Omental fat pad (tissue), 4 donors: Measurements from ENCODE around the gene TRMT2A. TPM values are rescaled to one million over a fixed set of nuclear protein-coding genes. Genes with fewer than 3 reads are reported as not detected.

Experiments
- ATAC-seq: fragments of 150-250 bp; one replicate; pipeline ENCODE4 v1.9.1; 2016; ENCODE audit warnings: mild to moderate bottlenecking, moderate library complexity; ENCODE audit not compliant: low FRiP score
- DNase-seq: peaks from one replicate; pipeline ENCODE4 v3.0.0-alpha.2; 2019; ENCODE audit warnings: low spot score
- total RNA-seq, 4 donors: library from RNA; depleted of rRNA; stranded (reverse); fragments of >200 nt; gene quantifications; one replicate each; pipeline ENCODE4 v1.1.0, GENCODE V29; 2016
- TF ChIP-seq, protein P1 (sequence below), 3 donors: fragments of 450-650 bp; IDR thresholded peaks; one replicate each; pipeline ENCODE4 v1.5.1; 2016 to 2017; ENCODE audit warnings: antibody characterized with exemption in 3 of 3, mild to moderate bottlenecking in 3 of 3, moderate library complexity in 2 of 3

The TRMT2A gene
- total RNA-seq, 4 donors from 2014 or later, result 32.4 to 58.5 (median 49.0) TPM

DNA sequence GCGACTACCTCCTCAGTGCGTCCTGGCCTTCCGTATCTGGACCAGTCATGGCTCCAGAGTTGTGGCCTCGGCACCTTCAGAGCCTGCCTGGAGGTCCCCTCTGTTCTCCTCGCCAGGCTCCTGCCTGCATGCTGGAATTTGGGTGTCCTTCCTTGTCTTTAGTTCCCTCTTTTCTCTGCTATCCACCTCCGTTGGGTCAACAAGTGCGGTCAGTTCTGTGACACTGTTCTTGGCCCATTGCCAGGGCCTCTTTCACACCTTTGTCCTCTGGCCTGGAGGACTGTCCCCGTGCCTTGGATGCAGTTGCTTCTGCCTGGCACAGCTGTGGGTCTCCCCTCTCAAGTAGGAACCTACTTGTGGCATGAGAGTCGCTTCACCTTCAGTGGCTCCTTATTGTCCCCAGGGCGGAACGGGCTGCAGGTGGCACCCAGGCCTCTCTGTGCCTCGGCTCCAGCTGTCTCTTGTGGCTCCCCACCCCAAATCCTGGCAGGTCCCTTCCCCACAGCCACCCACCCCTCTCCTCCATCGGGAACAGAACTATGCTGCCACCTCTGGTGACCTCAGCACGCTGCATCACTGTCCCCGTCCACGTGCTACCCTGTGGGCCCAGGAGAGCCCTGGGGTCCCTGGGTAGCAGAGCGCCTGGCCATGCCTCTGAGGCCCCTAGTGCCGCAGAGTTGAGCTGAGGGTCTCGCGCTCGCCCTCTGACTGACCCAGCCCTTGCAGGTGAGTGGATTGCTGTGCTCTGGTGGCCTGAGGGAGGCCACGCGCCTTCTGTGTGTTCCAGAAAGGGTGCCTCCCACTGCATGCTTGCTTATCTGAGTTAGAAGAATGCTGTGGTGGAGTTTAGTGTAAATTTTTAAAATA lies 32.2 kb downstream of the TRMT2A start:
- ATAC-seq, result no peak
- DNase-seq, result no peak
- TF ChIP-seq, protein P1, sequence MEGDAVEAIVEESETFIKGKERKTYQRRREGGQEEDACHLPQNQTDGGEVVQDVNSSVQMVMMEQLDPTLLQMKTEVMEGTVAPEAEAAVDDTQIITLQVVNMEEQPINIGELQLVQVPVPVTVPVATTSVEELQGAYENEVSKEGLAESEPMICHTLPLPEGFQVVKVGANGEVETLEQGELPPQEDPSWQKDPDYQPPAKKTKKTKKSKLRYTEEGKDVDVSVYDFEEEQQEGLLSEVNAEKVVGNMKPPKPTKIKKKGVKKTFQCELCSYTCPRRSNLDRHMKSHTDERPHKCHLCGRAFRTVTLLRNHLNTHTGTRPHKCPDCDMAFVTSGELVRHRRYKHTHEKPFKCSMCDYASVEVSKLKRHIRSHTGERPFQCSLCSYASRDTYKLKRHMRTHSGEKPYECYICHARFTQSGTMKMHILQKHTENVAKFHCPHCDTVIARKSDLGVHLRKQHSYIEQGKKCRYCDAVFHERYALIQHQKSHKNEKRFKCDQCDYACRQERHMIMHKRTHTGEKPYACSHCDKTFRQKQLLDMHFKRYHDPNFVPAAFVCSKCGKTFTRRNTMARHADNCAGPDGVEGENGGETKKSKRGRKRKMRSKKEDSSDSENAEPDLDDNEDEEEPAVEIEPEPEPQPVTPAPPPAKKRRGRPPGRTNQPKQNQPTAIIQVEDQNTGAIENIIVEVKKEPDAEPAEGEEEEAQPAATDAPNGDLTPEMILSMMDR (IDR thresholded peaks at IDR 0.05), result no peak

DNA sequence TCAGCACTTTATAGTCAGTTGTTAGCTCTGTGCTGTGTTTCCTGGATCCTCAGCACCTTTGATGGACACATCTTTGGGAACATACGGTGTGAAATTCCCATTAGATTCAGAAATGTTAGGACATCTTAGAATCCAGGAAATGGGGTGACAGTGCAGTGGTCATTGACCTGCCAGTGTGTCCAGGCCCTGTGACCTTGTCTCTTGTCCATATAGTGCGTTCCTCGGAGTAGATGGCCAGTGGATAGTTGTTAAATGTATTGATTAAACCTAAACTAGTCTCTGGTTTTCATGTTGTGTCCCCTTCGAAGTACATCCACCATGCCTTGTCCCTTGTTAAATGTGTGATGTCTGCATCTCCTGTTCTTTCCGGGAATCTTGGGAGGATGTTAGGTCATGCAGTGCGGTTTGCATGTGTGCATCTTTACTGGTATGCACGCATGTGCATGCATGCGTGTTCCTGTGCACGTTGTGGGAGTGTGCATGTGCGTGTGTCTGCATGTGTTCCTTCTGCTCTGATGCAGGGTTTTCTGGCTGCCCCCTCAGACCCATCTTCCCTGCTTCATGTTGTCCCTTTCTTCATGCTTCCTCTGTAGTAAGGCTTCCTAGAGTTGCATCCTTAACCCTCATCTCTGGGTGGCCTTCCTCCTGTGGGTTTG lies 33.0 kb downstream of the TRMT2A start:
- TF ChIP-seq, protein P1 (IDR thresholded peaks at IDR 0.05), result no peak
- no peak for DNase-seq
- ATAC-seq, result no peak

DNA sequence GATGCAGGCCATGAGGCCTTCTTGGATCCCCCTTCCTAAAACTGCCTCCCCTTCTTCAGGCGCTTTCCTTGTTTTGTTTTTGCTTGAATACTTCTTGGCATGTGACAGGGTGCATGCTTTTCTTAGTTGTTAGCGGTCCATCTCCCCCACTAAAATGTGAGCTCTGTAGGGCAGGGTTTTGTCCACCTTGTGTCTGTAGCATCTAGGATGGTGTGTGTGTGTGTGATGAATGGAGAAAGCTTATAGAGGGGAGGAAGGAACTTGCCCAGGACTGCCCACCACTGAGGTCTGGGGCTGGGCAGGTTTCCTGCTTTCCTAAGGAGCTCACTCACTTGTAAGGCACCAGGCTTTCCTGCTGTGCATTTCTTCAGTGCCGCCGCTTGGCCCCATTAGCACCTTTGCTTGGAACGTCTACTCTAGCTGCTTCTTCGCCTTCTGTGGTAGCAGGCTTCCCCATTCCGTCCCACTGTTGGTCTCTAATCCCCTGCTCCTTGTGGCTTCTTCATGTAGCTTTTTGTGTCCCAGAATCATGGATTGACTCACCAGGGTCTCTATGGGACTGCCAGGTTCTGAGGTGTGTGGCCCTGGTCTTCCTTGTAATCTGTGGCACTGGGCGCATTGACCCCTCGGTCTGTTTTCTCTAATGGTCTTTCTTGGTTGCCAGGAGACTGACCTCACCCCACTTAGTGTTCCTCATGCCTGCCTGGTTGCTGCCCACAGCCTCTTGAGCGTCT lies 33.7 kb downstream of the TRMT2A start:
- DNase-seq, result no peak
- ATAC-seq, result no peak
- TF ChIP-seq, protein P1 (IDR thresholded peaks at IDR 0.05), result no peak

DNA sequence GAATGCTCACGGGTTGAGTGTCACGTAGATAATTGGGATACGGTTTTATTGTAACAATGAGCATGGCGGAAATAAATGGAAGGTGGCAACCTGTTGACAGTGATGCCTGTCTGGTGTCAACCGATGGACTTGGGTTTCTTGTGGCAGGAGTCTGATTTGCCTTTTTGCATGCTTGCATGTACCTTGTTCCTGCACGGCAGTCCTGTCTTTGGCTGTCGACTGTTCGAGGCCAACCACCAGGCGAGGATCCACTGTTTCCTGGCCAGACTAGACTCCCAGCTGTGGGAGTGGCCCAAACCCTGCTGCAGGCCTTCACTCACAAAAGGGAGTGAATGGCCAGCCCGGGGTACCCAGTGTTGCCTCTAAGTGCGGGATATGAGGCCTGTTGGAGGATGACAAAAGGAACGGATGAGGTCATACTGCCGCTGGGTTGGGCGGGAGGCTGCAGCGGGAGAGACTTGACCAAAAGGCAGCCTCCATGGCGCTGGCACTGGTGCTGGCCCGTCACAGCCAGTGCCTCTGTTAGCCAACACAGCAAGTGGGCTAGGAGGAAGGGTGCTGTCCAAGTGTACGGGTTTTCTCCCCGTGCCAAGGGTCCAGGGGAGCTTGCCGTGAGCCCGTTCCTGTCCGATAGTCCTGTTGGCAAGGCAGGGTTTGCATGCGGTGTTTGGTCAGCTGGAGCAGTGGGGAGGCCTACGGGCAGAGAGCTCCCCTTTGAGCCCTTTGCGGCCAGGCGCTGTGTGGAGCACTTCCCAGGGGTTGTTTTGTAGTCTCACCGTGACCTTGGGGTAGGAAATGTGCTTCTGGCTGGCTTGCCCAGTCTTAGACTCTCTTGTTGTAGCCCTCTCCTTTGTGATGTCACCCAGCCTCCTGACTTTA lies 36.0 kb downstream of the TRMT2A start:
- DNase-seq, result no peak
- TF ChIP-seq, protein P1 (IDR thresholded peaks at IDR 0.05), result no peak
- ATAC-seq, result peak; percentile 8

DNA sequence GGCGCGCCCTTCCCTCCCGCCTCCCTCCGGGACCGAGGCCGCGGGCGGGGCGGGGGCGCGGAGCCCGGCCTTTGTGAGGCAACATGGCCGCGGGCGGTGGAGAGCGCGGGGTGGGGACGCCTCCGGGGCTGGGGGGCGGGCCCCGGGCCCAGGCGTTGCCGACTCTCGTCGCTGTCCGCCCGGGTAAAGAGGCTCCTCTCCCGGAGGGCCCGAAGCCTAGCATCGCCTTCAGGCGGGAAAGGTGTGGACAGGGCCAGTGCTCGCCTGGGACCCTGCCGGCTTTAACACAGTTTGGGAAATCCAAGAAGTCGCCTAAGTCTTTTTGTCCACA lies 36.6 kb downstream of the TRMT2A start:
- DNase-seq (no peak), ATAC-seq (peak; percentile 81)
- TF ChIP-seq, protein P1 (IDR thresholded peaks at IDR 0.05), result no peak

DNA sequence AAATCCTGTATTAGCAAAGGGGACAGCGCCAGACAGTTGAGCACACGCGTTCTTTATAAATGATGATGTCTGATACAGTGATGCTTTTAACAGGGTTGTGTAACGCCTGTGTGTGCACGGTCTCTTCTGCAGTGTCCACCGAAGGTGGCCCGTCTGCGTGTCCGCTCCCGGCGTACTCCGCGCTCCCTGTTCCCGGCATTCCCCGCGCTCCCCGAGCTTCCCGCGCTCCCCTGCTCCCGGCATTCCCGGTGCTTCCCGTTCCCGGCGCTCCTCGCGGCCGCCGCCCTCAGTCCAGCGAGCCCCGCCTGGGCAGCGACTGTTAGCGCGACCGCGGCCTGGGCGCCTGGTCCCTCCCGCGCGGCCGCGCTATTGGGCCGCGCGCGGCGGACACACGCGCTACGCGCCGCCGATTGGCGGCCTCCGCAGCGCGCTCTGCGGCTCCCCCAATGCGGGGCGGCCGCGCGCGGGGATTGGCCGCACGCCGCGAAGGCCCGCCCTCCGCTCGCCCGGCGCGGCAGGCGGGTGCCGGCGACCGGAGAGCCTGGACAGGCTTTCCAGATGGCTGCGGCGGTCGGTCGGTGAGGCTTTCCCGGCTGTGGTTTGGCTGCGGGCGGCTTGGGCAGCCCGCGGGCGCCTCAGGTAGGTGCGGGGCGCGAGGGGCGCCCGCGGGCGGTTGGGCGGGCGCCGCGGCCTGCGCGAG lies 37.1 kb downstream of the TRMT2A start, which contains the start of gene DGCR8:
TSS of gene DGCR8 (plus strand) at position 497 of the 700 bp plus-strand sequence. CDS start 5,723 bp downstream, outside the sequence.
- TF ChIP-seq, protein P1 (IDR thresholded peaks at IDR 0.05), result no peak
- ATAC-seq (peak; percentile 95), DNase-seq (peak; percentile 49)
